Activated T-cell treated with anti-CD3 and anti-CD28 coated beads for 1 hour (primary cell): ENCODE data around the gene NOS1.
"Not testable (repeated sequence)": the region's sequence is repeated elsewhere in the genome, so short reads cannot be mapped to it uniquely, and the experiment has no call there.

Experiments
- DNase-seq: peaks from one replicate; pipeline ENCODE4 v3.0.0-alpha.2; 2020; ENCODE audit warnings: low read depth

The NOS1 gene

DNA sequence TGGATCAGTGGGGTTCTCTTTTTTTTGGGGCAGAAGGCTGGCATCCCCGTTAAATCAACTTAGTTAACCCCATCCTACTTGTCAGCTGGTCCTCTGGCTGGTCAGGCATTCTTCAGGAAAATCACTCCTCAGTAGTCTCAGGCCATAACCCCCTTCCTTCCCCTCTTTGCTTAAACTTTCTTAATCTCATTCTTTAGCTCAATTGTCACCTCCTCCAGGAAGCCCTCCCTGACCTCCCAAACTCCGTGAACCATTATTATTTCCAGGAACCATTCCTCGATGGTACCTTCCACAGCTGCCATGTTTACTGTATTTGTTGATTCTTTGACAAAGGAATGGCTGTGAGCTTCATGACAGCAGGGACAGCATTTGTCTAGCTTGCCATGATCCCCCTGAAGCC is 98.7 kb downstream of the NOS1 start:
- DNase-seq = no peak

DNA sequence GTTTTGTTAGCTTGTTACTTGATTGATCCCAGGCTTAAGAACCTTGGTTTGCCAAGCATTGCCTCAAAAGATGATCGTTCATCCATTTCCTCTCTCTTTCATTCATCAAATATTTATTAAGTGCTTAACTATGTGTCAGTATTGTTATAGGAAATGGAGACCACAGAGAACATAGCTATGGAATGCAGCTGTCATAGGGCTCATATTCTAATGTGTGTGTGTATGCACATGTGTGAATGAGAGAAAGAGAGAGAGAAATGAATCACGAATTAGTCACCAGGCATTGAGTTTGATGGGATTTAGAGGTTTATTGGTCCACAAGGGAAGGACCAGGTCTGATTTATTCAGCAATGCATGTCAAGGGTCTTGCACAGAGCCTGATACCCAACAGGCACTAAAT is 100.2 kb downstream of the NOS1 start:
- no peak for DNase-seq

DNA sequence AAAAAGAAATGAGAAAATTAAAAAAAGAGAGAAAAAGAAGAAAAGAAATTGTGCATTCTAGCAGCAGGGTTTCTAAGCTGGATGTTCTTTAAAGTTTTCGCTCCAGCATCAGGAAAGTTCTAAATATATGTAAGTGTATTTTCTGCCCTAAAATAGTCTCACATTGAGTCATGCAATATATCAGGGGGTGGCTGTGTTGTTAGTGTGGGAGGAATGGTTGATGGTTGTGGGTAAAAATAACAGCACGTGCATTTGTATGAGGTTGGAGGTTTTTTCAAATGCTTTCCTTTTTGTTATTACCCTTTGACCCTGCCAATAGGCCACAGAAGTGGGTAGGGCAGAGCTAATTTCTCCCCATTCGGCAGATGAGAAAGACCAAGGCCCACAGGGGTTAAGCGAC is 106.0 kb downstream of the NOS1 start:
- no peak for DNase-seq

DNA sequence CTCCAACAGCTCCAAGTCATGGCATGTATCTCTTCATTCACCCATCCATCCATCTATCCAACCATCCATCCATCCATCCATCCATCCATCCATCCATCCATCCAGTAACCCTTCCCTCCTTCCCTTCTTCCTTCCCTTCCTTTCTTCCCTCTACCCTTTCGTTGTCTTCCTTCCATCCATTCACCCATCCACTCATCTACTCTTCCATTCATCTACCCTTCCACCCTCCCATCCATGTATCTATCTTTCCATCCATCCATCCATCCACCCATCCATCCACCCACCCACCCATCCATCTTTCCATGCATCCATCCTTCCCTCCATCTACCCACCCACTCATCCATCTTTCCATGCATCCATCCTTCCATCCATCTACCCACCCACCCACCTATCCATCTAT is 117.9 kb downstream of the NOS1 start:
- no peak for DNase-seq

DNA sequence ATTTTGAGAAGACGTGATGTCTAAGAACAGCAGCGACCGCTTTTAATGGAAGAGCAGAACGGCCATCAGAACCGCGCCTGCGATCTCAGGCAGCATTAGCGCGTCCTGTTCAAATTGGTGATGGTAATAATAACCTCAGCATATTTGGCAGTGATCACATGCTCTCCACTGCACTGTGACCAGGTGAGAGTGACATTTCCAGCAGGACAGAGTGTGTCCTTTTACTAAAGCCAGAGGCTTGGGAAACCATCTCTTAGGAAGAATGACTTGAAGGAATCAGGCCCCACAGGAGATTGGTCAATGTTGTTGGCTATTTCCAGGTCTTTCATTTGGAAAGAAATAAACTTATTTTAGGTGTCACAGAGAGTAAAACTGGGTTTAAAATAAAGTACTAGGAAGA is 119.7 kb downstream of the NOS1 start:
- no peak for DNase-seq

DNA sequence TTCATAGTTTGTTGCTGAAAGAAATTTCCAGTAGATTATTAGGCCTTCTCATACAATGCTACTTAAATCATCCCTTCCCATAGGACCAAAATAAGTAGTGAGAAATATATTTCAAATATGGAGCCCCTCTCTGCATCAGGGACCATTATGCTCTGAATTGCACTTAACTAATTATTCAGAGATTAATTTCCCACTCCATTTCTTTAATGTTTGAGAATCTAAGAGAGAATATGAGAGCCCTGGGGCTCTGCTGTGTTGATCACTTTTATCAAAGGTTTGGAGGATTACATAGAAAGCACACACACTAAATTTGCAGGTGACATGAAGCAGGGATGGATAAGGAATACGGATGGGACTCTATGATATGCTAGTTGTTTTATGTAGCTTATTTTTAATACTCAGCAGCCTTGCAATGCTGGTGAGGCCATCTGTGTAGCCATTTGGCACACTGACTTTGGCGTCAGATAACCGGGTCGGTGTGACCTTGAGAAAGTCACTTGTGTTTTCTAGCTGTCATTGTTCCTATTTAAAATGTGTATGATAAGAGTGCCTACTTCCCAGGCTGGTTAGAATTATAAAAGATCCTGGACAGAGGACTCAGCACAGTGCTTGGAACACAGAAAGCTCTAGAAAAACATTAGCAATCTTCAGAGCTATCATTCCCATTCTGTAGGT is 121.2 kb downstream of the NOS1 start:
- no peak for DNase-seq

DNA sequence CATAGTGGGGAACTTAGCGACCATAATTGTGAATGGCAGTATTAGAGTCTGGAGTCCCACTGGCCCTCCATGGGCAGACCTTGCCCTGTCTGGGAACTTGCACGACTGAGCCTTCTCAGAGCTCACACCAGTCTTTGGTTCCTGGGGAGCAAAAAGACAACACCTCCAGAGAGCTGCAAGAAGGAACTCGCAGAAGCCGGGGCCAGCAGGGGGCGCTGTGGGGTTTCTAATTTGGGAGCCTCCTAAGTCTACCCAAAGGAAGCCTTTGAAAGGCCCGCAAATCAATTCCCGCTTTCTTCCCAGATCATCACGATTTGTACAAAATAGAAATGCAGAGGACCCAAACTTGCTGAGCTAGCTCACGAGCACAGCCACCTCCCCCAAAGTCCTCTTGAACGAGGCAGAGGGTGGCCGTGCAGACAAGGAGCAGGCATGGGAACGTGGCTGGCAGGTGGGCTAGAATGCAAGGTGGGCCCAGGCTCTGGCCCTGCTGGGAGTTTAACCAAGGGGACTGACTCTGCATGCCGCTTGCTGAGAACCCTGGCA is 124.9 kb downstream of the NOS1 start:
- peak; percentile 66 for DNase-seq

DNA sequence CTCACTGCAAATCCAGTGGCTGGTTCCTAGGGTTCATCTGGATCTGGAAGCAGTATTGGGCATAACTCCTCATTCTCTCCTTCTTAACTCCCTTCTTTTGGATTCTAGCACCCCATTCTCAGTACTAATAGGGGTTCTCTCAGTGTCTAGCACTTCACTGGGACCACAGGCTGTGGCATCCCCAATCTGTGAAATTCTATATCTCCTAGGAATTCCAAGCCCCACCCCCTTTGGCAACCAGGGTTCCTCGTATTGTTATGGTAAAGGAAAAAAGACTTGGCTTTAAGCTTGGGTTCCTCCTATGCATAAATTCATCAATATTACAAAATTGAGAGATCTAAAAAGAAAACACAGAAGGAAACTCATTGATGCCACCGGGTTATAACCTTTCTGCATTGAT is 126.2 kb downstream of the NOS1 start:
- DNase-seq = no peak

DNA sequence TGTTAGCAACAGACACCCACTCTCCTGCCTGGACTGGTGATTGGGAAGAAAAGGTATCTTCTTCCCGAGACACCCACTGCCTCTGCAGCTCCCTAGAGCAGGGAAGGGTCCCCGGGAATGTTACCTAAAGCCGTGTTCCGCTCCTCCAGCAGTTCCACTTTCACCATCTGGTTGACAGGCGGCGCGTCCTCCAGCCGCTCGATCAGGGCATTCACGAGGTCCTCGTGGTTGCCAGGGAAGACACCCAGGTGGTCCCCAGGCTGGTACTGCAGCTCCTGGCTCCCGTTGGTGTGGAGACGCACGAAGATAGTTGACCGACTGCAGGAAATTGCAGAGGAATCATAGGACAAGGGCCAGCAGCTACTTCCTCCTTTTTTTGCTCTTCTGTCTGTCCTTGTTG is 127.0 kb downstream of the NOS1 start:
- no peak for DNase-seq

DNA sequence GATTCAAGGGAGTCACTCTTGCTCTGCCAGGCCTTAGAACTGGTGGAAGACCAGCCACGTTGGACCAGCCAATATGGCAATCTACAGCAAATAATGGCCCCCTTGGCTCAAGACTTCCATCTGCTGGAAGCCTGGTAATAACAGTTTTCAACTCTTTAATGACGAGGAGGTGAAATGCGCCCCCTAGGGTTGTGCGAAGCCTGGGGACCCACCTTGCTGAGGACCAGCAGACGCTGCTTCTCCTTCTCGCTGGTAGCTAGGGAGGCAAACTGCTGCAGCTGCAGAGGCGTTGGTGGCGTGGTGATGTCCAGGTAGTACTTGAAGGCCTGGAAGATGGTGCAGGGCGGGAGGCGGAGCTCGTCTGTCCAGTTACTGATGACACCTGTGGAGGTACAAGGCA is 129.7 kb downstream of the NOS1 start:
- no peak for DNase-seq

DNA sequence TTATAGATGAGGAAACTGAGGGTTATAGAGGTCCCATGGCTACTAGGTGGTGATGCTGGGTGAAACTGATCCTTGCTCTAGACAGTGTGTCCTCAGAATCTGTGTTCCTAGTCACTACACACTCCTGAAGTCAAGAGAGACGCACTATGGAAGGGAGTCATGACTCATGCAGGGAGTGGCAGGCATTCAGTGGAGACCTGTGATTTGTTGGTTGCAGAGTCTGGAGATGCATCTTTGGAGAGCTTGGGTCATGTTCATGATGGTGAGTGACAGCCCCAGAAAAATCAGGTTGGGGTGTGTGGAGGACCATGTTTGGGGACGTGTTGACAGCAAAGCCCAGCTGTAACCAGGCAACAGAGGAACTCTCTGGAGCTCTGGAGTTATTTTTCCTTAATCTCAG is 133.2 kb downstream of the NOS1 start:
- DNase-seq = no peak

DNA sequence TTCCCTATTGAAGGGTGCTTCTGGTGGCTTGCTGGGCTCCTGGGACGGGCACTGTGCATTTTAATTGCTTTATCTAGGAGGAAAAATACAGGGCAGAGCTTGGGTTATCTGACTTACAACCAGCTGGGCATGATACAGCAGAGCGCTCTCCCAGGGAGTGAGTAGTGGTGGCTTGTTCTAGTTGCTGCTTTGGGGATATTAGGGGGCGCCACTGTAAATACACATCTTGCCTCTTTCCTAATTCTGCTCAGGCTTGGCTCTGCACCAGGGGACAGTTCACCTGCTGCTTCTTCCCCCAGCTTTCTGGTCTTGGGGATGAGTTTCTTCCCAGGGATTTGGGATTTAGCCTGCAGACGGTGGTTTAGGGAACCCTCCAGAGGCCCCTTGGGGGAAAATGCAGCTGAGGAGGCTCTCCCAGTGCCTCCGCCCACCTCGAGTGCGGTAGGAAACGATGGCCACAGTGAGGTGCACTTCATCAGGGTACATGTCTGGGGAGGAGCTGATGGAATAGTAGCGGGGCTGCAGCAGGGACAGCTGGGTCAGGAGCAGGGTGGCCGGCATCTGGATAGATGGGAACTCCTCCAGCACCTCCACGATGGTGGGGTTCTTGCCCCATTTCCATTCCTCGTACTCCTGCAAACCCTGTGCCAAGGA is 134.3 kb downstream of the NOS1 start:
- no peak for DNase-seq

DNA sequence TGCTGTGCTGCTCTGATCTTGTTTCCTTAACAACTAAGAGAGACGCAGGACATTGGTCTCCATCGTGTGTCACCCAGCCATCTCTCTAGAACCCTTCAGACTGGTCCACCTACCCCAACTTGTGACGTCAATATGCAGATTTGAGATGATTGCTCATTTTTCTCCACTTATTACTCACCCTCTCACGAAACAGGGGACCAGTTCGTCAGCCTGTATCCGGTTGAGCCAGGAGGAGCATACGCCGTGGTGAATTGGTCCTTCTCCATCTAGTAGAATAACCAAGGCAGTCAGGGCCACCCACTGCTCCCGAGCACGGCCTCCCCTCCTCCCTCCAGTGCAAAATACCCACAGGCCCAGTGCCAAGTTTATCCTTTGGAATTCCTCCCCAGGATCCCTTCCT is 134.9 kb downstream of the NOS1 start:
- no peak for DNase-seq

DNA sequence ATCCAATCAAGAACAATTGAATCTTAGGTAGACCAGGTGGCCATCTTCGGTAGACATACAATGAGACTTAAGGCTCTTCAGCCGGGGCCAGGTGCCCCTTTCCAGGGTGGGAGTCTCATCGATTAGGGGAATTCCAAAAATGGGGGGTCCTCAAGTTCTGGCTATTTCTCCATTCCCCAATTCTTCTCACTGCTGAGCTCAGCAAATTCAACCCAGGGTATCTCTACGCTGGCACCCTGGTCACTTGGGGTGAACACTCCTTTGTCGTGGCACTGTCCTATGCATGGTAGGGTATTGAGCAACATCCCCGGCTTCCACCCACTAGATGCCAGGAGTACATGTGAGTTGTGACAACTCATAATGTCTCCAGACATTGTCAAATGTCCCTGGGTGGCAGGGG is 136.2 kb downstream of the NOS1 start:
- no peak for DNase-seq

DNA sequence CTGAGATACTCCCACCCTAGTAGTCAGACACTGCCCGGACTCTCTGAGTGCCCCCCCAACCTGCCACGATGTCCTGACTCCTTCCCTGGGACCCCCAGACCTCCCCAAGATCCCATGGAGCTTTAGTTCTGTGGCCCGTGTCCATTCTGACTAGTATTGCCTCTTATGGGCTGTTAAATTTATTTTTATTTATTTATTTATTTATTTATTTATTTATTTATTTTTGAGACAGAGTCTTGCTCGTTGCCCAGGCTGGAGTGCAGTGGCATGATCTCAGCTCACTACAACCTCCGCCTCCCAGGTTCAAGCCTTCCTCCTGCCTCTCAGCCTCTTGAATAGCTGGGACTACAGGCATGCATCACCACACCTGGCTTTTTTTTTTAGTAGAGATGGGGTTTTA is 140.5 kb downstream of the NOS1 start:
- not testable (repeated sequence) for DNase-seq

DNA sequence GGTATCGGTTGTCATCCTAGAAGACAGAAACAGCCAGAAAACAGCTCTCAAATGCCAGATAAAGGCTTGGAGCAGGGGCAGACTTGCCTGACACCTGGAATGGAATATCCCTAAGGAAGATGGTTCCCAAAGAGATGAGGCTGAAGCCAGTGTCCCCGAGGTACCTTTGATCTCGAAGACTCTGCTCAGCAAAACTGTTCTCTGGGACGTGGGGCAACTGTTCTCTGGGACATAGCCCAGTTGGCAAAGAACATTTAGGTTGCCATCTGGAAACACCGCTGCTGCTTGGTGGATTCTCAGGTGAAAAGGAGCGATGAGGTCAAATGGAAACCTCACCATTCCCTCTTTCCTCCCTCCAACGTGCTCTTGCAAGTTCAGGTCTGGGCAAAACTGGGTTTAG is 143.3 kb downstream of the NOS1 start:
- DNase-seq = no peak

DNA sequence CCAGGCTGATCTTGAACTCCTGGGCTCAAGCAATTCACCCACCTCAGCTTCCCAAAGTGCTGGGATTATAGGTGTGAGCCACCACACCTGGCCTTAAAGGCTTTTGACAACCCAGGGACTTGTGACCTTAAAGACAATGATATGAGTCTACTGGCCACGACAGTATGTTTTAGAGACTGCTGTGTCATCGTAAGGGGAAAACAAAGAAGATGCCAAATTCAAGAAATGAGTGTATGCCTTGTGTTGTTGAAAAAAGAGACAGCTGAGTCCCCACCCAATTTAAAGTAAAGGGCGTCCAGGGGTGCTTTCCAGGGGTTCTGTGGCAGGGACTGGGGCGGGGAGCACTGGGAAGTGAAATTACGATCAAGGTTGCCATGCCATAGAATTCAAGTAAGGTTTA is 144.7 kb downstream of the NOS1 start:
- no peak for DNase-seq

DNA sequence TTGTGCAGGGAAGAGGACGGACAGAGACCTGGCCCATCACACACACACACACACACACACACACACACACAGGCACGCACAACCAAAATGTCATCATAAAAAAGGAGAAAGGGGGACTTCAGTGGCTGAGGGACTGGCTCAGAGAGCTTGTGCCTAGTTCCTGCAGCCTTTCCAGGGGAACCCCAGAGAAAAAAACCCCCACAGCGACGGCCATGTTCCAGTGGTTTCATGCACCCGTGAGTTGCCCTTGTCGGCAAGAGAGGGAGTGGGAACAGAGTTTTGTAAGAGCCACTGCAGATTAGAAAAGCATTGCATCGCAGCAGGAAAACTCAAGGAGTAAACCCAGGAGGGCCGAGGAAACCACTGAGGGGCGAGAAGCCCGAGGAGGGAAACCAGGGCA is 146.6 kb downstream of the NOS1 start:
- DNase-seq = no peak

DNA sequence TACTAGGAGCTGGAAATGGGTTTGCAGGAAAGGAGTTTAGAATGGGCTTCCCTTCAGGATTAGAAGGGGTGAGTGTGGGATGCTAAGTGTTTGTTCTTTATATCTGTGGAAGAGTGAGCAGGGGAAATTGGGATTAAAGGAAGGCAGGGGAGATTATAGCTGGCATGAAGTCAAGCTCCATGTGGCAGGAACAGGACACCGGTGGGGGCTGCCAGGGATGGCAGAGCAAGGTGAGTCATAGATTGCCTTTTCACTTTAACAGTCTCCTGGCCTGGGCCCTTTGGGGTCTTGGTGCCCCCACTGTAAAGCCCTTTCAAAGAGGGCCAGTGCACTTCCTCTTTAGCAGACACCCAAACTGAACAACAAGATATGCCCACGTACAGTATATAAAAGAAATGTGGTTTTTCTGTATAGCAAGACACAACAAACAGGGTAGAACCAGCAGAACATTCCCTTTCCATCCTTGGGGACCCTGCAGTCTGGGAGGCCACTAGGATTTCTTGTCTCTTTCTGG is 148.1 kb downstream of the NOS1 start:
- no peak for DNase-seq

DNA sequence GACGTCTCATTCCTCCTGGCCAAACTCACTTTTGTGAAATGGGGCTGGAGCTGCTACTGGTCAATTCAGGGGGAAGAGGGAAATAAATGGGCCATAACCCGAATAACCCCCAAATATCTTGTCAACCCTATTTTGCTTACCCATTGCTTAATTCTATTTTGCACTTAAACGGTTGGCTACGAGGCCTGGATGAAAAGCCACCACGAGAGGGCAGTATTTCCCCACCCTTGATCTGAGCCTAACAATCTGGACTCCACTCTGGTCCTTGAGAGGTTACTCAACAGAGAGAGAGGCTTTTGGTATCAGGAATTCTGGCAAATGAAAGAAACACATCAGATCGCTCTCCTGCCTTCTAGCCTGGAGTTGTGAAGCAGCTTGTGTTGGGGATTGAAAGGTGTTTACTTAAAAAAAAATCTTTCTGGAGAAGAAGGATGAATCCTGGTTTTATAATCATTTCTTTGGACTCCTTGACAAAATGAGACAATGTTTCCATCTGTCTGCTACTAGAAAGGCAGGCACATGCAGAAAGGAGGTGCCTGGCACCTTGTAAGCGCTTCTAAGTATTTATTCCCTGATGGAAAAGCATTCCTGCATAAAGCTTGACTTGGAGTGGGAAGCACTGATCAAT is 148.7 kb downstream of the NOS1 start:
- peak; percentile 47 for DNase-seq

DNA sequence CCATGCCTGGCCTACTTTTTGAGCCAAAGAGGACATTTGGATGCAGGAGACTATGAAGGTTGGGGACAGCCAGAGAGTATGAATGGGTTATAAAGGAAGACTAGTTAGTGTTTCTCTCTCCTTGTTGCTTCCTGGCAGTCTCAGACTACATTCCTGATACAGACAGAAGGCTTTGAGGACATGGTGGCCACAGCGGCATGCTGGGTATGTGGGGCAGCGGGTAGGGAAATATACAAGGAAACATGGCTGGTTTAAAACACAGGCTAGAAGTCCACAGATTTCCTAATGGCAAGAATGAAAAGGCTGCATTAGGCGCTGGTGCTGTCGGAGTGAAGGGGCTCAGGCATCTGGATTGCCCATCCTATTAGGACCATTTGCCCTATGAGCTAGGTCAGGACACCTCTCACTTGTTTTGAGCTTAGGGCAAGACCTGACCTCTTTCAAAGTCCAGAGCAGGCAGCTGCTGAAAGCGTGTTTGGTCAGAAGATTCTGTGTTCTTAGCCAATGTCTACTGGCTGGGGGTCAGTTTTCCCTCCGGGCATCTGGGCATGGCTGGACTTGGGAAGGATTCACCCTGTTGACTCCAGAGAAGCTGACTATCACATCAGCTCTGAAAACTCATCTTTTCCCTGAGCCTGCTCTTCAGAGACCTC is 151.0 kb downstream of the NOS1 start:
- DNase-seq = no peak

DNA sequence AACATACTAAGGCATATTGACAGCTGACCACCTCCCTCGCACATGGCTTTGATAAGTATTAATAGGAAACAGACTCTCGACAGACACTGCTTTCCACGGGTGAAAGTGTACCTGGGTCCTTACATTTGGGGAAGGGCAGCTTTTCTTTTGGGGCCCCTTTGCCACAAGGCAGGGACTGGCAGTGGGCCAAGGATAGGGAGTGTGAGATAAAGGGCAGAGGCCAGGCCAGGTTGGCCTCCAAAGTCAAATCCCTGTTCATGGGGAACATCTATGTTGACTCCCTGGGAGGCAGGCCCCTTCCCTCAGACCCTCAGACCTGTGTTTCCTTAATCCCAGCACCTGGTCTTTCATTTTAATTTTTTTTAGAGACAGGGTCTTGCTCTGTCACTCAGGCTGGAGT is 151.8 kb downstream of the NOS1 start:
- DNase-seq = no peak
